HG03097 (cell line): ENCODE measurements around the gene SUCNR1.
"Not testable (repeated sequence)": the region's sequence is repeated elsewhere in the genome, so short reads cannot be mapped to it uniquely, and the experiment has no call there.

Experiments
- ATAC-seq: cut with Tn5 transposase; IDR thresholded peaks from one replicate; pipeline ENCODE4 v1.9.1; 2021; ENCODE audit not compliant: unreplicated experiment, low FRiP score

Gene SUCNR1, protein sequence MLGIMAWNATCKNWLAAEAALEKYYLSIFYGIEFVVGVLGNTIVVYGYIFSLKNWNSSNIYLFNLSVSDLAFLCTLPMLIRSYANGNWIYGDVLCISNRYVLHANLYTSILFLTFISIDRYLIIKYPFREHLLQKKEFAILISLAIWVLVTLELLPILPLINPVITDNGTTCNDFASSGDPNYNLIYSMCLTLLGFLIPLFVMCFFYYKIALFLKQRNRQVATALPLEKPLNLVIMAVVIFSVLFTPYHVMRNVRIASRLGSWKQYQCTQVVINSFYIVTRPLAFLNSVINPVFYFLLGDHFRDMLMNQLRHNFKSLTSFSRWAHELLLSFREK

DNA sequence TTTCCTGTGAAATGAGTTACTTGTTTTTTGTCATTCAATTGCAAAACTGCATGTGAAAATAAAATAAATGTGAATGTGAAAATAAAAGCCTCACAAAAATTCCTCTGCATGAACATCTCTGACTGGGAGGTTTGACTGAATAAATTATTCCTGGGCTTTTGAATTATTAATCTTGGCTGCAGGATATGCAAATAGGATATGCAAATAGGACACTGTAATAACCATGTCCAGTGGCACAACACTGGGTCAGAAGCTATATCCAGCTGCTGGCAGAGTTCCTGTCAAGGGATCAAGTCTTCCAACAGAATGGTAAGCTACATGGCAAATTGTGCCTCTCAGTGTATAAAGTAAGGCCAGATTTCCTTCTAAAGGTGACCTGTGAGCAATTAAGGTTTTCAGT, at the start of gene SUCNR1:
SUCNR1 (plus strand) TSS at position 246 of the 400 bp plus-strand sequence. CDS start 6,250 bp downstream, outside the sequence.
- ATAC-seq, result no peak

DNA sequence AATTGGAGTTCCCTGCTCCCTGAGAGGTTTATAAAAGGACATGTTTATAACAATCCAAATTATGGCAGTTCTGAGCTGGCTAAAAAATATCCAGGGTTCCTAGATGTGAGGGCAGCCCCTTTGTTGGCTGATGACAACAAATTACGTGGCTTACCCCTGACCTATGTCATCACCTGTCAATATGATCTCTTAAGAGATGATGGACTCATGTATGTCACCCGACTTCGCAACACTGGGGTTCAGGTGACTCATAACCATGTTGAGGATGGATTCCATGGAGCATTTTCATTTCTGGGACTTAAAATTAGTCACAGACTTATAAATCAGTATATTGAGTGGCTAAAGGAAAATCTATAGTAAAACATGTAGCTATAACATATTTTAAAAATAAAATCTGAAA, 45.6 kb upstream of the SUCNR1 start:
- ATAC-seq, result no peak

DNA sequence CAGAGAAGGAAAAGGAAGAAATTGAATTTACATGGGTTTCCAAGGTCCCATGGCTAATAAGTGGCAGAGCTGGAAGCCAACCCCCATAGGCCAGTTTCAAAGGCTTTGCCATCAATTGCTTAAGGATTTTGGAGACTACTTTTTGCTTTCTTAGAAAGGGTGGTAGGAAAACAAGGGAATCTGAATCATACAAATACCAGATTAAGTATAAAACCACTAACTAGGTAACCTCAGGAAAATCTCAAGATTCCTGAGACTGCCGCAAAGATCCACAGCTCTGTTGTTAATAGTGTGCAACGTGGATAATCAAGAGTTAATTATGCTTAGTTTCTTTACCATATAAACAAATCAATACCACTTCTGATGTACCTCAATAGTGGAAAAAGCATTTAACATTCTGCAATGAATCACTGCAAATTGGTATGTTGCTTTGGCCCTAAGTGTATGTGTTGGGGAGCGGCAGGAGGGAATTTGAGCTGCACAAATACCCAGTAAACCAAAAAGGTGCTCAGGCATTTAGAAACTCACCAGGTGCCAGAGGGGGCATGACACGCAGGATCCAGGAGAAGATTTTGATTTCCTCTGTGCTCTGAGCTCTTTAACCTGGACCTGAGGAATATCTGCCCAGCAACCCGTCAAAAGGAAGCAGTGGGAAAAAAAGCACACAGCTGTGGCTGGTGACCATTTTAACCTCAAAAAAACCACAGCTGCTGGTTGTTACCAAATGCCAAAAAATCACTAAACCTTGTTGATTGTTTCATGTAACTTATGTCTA, 37.5 kb upstream of the SUCNR1 start:
- ATAC-seq, result no peak

DNA sequence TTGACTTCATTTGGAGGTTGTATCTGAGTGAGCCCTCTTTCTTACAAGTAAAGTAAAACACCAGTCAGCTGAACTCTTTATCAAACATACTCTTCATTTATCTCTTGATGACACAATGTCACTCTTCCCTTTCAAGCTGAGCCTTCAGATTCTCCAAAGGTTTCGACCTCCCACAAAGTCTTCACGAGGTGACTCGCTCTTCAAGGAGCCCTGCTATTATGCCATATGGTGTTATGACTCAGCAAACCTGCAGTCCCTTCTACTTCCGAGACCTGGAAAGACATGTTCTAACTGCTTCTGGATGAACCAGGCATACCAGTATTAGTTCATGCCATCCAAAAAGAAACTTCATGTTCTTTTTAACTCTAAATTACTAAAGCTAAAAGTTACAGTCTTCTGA, 36.4 kb upstream of the SUCNR1 start:
- no peak for ATAC-seq

DNA sequence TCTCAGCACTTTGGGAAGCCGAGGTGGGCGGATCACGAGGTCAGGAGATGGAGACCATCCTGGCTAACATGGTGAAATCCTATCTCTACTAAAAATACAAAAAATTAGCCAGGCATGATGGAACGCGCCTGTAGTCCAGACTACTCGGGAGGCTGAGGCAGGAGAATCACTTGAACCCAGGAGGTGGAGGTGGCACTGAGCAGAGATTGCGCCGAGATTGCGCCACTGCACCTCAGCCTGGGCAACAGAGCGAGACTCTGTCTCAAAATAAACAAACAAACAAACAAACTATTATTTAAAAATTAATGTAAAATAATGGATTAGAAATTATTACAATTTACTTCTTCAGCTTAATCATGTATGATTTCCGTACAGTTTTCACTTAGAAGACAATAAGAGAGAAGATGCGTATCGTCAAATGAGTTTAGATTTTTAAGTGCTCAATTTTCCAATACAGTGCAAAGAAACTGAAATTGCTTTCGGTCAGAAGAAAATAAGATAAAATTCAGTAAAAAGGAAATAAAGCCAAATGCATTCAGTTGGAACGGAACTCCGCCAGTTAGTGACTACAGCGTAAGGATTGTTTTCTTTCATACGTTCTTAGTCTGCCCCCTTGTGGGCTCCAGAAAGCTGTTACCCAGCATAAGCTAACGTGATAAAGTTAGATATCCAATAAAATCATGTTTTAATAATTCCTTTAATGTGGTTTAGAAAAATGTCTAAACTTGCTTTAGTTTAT, 34.7 kb upstream of the SUCNR1 start:
- no peak for ATAC-seq

DNA sequence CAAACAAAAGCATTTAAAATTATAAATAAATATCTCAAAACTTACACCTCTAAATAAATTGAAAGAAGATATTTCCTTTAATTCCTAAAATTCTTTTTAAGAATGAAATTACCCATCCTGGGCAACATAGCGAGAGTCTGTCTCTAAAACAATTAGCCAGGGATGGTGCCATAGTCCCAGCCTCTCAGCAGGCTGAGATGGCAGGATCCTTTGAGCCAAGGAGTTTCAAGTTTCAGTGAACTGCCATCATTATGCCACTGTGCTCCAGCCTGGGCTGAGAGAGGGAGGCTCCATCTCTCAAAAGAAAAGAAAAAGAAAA, 34.2 kb upstream of the SUCNR1 start:
- ATAC-seq, result no peak

DNA sequence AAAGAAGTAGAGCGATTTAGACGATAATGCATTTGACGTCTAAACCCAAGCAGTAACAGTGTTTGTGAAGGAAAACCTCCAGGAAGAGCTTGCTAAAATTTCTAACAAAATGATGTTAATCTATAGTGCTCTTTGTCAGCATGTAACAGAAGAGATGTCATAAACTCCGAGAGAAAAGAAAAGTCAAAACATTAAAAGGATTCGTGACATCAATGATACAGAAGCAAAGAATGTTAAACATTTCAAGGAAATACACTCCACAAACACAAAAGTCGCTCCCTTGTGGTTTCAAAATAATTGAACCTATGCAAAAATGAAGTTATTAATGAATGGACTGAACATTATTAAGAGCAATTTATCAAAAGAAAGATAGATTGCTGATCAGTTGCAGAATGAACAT, 31.6 kb upstream of the SUCNR1 start:
- no peak for ATAC-seq

DNA sequence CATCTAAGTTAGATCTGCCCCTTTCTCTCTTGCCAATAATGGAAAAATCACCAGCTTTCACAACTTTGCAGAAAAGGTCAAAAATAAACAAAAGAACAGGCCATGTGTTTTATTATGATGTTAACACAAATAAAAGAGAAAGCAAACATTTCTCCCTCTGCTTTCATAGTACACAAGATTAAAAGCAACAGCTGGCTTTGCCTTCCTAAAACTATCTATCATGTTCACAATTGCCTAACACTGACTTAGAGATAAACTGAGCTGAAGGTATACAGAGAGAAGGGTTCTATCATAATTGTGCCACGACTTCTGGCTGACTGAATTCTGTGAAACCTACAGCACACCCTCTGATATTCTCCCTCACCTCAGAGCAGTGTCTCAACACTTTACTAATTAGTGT, 30.2 kb upstream of the SUCNR1 start:
- no peak for ATAC-seq

DNA sequence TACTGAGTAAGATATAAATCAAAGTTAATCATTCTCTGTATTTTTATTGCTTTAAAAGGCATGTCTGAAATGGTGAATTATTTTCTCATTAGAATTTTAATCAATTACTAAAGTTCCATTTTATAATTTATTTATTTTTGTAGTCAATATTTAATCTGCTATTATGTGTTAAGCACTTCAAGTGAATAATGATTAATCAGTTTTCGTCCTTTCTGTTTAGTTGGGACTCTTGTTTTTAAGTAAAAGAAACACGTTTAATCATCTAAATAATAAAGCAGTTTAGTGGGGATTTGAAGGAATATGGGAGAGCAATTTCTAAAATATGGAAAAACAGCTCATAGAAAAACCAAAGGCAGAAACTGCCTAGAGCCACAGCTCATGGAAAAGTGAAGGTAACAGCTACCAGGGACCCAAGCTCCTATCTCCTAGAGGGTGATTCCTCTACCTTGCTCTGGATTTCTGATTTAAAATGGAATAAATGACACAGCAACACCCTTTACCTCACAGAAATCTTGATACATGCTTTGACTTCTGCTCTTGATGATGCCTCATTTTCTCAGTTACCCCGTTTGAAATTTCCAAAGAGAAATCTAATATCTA, 28.0 kb upstream of the SUCNR1 start:
- ATAC-seq, result no peak

DNA sequence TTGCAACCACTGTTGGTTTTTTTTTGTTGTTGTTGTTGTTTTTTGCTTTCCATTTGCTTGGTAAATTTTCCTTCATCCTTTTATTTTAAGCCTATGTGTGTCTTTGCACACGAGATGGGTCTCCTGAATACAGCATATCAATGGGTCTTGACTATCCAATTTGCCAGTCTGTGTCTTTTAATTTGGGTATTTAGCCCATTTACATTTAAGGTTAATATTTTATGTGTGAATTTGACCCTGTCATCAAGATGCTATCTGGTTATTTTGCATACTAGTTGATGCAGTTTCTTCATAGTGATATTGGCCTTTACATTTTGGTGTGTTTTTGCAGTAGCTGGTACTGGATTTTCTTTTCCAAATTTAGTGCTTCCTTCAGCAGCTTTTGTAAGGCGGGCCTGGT, 23.4 kb upstream of the SUCNR1 start:
- ATAC-seq, result not testable (repeated sequence)

DNA sequence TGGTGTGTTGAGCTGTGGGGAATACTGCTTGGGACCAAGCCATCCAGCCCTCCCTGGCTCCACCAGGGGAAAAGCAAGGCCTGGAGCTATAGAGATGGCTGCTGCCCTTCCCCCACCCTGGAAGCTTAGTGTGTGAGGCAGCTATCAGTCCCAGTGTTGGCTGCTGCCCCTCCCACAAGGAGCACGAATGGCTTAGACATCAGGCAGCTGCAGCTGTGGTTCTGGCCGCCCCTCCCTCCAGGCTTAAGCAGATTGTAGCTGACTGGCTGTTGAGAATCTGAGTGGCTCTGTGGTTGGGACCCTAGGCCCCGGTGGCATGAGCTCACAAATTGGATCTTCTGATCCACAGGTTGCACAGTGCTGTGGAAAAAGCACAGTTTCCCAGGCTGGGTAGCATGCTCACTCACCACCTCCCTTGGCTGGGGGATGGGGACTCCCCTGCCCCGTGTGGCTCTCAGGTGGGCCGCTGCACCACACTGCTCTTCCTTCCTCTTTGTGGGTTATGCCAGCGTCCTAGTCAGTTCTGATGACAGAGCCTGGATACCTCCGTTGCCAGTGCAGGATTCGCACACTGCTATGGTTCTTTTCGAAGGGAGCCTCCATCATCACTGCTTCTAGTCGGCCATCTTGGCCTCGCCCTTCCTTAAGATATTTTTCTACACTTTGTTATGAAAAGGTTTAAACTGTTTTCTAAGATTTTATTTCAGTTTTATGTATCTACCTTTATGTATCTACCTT, 21.2 kb upstream of the SUCNR1 start:
- ATAC-seq, result no peak

DNA sequence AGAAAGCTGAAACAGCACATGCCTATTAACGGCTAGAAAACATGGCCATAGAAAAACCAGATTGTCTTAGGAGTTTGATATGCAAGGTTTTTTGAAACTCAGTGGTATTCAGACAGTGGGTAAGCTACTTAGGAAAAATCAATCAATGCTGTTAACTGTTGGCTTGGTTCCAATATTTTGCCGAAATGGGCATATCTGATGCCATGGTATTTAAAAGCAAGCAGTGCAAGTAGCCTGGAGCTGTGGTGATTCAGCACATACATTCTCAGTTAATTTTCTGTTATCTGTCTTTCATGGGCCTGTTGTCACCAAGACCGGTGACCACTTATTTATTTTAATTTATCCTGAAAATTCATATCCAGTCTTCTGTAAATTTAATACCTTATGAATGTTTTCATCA, 17.3 kb upstream of the SUCNR1 start:
- no peak for ATAC-seq

DNA sequence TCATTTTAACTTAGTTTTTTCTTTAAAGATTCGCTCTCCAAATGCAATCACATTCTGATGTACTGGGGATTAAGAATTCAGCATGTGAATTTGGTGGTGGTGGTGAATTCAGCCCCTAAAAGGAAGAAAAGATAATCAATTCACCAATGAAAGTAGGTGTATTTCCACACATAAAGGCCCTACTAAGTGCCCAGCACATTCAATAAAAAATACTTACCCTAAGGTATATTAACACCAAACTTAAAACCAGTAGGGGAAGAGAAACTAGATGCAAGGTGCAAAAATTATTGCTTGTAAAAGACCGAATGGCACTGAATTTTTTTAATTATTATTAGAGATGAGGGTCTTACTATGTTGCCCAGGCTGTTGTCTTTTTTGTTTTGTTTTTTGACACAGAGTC, 16.8 kb upstream of the SUCNR1 start:
- no peak for ATAC-seq

DNA sequence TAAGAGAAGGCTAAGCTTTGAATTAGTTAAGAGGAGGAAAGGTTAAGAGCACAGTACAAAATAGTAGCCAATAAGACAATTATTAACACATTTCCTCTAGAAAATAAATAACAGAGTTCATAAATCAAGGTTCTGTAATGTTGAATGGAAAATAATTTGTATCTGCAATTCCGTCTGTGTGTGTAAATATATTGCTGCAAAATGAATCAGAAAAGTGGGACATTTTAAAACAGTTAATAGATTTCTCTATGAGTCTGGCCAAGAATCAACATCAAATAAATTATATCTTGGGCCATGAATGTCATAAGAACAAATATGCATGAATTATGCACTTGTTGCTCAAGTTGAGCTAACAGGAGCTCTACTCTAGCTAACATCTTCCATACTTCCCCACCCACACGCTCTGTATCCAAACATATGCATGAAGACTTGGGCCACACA, 14.2 kb upstream of the SUCNR1 start:
- no peak for ATAC-seq

DNA sequence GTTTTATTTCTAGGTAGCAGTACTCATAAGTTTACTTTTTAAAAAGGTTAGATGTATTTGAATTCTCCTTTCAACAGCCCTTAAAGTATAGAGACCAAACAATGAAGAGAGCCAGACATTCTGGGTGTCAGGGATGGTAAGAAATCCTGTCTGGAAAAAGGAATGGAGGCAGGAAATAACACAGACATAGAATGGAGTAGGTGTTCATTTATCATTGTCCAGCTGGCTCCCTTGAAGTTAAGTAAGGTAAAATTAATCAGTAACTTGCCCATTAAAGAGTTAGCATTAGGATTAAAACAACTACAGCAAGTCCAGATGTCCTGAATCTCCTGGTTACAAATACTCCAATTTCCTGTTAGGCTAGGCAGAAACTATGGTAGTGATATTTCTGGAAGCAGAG, 13.5 kb upstream of the SUCNR1 start:
- no peak for ATAC-seq

DNA sequence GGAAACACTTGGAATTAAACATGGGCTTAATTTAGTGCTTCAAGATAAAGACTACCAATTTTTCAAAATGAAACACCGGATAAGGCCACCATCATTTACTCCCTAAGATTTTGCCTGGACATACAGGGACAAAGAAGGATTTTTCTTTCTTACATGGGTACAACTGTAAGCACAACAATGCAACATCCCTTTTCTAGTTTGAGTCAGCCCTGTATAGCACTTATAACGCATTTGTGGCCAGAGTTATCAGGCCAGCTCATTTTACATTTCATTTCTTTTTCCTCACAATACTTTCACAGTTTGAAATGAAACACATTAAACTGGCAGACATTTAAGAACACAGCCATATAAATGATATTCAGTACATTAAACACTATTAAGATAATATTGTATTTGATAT, 9.8 kb upstream of the SUCNR1 start:
- ATAC-seq, result no peak

DNA sequence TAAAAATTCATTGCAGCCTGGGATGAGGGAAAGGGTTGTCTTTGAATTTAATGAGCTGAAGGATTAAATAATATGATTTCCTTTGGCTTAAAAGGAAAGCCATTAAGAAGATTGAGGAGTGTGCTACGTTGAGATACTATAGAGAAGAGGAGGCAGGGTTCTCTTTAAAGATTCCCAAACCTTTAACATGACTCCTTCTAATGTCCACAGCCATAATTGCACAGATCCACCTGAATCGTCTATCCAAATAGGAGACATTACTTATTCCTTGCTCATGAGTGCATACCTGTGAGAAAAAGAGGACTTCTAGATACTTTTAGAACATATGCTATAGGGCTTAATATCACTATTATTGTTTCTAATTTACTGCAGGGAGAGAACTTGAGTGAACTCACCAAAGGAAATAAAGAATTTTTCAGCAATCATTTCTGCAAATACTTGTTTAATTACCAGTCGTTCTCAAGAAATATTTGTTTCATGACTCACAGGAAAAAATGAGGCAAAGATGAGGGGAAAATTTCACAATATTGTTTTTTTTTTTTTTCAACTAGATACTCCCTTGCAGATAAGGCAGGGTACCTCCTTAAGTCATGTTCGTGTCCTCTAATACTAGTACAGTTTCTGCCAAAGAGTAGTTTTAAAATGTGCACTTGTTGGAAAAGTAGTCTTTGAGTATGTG, 8.9 kb upstream of the SUCNR1 start:
- no peak for ATAC-seq

DNA sequence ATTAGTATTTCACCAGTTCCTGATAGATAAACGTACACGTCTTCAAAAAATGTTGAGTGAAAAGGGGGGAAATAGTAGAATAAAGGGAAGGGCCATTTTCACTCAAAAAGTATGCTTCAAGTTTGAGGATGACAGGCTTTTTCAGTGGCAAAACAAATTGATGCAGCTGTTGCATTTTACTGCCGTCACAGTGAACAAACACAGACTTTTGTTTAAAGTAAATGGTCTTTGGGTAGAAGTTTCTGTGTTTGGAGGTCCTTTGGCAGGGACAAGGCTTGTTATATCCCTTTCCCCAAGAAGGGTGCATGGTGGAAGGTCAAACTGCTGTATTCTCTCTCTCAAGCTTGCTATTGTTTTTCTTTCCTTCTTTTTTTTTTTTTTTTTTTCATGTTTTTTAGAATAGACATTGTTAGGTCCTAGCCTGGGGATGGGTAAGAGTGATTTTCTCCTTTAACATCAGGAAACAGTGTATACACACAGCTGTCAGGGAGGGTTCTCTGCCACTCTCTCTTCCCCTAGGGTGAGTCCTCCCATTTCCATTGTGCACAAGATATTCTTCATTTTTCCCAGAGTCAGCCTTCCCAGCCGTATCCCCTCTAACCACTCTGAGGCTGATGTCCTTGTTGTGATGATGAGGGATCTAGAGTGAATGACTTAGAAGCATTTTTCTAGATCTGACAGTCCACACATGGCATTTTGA, 6.6 kb upstream of the SUCNR1 start:
- ATAC-seq, result no peak

DNA sequence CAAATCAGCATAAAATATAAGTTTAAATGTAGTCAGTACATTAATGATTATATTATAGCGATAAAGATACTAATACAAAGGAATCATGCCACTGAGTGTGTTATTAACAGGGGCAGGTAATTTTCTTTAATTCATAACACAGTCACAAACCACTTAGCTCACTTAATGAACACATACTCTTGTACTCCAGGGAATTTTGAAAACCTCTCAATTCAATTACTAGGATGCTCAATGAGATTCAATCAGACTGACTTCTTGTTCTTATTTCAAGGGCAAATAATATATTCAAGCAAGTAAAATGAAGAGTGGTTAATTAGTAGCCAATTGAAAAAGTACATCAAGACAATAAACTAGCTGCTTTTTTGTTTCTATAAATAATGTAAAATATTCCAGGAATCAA, 5.8 kb upstream of the SUCNR1 start:
- ATAC-seq, result no peak
